GM18499 (cell line): ENCODE measurements around the gene PLD3.

Experiments used
- ATAC-seq: cut with Tn5 transposase; IDR thresholded peaks from one replicate; pipeline ENCODE4 v1.9.1; 2021; ENCODE audit warnings: moderate number of reproducible peaks; ENCODE audit not compliant: insufficient read depth, unreplicated experiment

Gene PLD3

GRCh38 chr19:40410030-40410389 is 61.5 kb downstream of the PLD3 start:
- no peak for ATAC-seq

DNA sequence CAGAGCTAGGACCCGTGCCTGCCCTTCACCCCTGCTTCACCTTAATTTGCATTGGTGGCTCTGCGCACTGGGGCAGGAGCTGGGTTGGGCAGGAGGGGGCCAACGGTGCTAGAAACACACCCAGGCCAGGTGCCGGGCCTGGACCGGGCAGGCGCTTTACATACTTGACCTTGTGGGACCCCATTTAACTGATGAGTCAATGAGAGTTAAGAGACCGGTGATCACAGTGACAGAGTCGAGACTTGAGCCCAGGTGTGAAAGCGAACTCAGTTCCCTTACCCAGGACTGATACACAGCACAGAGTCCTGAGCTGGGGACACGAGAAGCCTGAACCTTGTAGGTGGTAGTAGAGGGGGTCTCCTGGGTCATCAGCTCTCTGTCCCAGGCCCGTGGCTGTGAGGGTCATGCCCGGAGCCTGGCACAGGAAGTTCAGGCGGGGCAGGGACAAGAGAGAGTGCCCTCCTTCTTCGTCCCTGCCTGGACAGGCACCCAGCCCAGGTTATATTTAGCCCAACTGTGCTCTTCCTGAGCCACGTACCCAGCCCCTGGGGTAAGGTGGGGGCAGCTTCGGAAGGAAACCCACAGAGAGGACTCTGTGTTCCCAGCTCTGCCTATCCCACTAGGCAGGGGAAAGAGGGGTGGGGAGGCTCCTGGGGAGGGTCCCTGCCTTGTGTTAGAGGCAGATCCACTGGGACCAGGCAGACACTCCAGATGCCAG is 62.8 kb downstream of the PLD3 start:
- ATAC-seq, result no peak

- ATAC-seq, result no peak
These were observed 63.5 kb downstream of the PLD3 start for GRCh38 chr19:40411958-40412499.

- no peak for ATAC-seq
These were observed 64.4 kb downstream of the PLD3 start for GRCh38 chr19:40412866-40413265.

GRCh38 chr19:40413291-40413845 is 64.9 kb downstream of the PLD3 start, which contains the start of gene PRX:
Gene PRX (minus strand): TSS chr19:40413378. CDS start chr19:40407932, 5,446 bp downstream.
- no peak for ATAC-seq

DNA sequence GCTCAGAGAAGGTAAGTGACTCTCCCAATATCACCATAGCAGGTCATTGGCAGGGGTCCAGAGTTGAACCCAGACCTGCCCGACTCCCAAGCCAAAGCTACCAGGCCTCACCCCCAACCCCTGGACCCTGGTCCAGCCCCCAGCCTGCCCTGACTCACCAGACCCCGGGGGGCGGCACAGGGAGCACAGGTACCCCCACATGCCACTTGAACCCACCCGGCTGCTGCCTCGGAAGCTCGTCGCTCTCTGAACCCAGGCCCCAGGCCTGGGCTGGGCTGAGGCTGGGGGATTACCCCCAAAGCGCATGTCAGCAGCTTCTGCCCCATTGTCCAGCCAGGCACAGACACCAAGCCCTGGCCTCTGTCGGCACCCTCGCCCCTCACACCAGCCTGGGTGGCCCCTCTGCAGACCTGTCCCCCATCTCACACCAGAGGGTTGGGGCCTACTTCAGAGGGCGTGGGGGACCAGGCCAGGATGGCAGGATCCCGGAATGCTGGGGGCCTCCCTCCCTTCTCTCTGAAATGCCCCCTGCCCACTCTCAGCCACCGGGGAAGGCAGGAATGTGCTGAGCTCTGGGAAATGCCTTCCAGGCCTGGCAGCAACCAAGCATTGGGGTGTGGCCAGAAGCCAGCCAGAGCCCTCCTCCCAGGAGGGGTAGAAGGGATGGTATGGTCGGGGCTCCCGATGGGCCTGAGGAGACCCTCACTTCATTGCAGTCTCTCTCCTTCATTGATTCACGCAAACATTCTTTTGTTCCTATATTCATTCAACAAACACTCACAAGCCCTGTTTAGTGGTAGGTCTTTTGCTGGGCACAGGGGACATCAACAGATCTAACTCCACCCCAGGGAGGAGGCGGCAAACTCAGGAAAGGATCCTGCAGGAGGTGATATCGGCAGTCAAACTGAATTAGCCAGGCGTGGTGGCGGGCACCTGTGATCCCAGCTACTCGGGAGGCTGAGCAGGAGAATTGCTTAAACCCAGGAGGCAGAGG is 66.3 kb downstream of the PLD3 start:
- no peak for ATAC-seq

- ATAC-seq, result no peak
These were observed 67.3 kb downstream of the PLD3 start for GRCh38 chr19:40415768-40416167.

GRCh38 chr19:40416918-40417642 is 68.6 kb downstream of the PLD3 start:
- no peak for ATAC-seq

GRCh38 chr19:40417643-40417981 is 69.1 kb downstream of the PLD3 start:
- ATAC-seq, result no peak

DNA sequence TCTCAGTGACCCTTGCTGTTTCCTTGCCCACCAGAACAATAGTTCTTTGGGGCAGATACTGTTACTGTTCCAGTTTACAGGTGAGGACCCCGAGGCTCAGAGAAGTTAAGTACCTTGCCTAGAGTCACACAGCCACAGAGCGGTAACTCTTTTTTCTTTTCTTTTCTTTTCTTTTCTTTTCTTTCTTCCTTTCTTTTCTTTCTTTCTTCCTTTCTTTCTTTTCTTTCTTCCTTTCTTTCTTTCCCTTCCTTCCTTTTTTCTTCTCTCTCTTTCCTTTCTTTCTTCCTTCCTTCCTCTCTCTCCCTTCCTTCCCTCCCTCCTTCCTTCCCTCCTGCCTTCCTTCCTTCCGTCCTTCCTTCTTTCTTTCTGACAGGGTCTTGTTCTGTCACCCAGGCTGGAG is 69.5 kb downstream of the PLD3 start:
- no peak for ATAC-seq

- no peak for ATAC-seq
These were observed 70.6 kb downstream of the PLD3 start for GRCh38 chr19:40419066-40419612.

- no peak for ATAC-seq
These were observed 71.3 kb downstream of the PLD3 start for GRCh38 chr19:40419780-40420179.

GRCh38 chr19:40420451-40420765 is 71.9 kb downstream of the PLD3 start:
- ATAC-seq, result no peak

GRCh38 chr19:40420766-40421765 is 72.6 kb downstream of the PLD3 start:
- ATAC-seq, result no peak

DNA sequence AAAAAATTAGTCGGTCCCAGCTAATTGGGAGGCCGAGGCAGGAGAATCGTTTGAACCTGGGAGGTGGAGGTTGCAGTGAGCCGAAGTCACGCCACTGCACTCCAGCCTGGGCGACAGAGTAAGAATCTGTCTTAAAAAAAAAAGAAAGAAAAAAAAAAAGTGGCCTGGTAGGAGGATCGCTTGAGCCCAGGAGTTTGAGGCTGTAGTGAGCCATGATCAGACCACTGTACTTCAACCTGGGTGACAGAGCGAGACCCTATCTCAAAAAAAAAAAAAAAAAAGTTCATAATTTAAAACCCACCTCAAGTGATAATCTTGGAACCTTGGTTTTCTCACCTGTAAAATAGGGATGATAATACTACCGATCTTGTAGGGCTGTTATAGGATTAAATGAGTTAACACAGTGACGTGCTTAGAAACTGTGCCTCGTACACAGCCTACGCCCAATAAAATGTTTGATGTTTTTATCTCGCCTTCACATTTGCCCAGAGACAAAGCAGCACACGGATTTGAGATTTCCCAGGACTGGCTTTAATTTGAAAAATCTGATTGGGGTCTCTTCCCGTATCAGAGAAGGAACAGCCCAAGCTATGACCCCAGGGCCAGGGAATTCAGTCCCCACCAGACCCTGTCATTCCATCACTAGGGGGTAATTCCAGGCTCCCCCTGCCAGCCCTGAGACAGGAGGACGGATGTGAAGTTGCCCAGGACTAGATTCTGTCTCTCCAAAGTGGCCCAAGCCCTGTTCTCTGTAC is 73.7 kb downstream of the PLD3 start:
- ATAC-seq, result no peak

DNA sequence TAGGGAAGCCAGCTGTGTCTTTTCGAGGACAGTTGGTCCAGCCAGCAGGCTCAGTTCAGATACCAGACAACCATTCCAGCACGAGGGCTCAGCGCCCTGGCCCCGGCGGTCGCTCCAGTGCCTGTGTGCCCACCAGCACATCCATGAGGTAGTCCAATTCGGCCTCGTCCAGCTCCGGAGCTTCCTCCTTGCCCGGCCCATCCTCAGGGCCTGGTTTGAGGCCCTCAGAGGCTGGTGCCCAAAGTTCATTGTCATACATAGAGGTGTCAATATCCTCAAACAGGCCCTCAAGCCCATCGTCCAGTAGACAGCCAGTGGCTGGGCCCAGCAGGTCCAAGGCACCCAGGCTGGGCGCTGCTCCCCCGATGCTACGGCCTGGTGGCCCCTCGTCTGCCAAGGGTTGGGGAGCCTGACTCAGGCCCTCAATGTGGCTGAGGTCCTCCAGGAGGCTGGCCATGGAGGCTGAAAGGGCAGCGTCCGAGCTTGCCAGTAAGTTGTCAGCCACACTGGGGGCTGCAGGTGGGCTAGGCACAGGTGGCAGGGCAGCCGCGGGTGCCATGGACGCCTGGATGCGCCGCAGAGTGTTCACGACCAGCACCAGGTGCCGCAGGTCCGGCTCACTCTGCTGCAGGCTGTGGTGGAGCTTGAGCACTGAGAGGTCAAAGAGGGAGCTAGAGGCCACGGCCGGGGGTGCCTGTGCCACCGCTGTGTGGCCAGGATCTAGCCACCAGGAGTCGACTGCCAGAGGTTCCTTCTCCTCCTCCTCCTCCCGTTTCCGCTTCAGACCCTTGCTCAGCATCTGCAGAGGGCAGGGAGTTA is 74.5 kb downstream of the PLD3 start:
- no peak for ATAC-seq

DNA sequence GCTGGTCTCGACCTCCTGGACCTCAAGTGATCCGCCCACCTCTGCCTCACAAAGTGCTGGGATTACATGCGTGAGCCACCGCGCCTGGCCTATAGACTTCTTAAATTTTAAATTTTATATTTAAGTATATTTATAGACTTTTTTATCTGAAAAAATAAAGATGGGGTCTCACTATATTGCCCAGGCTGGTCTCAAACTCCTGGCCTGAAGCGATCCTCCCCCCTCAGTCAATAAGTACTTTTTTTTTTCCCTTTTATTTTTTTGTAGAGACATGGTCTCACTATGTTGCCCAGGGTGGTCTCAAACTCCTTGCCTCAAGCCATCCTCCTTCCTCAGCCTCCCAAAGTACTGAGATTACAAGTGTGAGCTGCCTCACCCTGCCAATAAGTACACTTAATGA is 75.4 kb downstream of the PLD3 start:
- no peak for ATAC-seq
